ENCODE data around the gene IL1R1. TPM values are rescaled to one million over a fixed set of nuclear protein-coding genes. Genes with fewer than 3 reads are reported as not detected.

The IL1R1 gene
- total RNA-seq, 4 donors from 2014 or later: 20.0 to 157 (median 38.9) TPM

GRCh38 chr2:102172745-102173144 lies 30.2 kb downstream of the IL1R1 start:
- Histone ChIP-seq H3K36me3 (peaks cover 0 to 6% (median 0%) of the 10 kb centered on the region in 3 donors), H3K4me3 (no peak overlapping the region), H3K27ac (no peak overlapping the region), H3K4me1 (no peaks in the 10 kb centered on the region), H3K9me3 (no peaks in the 10 kb centered on the region), H3K27me3 (no peaks in the 10 kb centered on the region)
- no peak for DNase-seq
- TF ChIP-seq CTCF (IDR thresholded peaks at IDR 0.05): no peak
- no peak for TF ChIP-seq POLR2A (IDR thresholded peaks at IDR 0.05)

GRCh38 chr2:102176172-102176571 lies 33.6 kb downstream of the IL1R1 start:
- Histone ChIP-seq H3K9me3 (no peaks in the 10 kb centered on the region), H3K4me3 (no peak overlapping the region), H3K27me3 (no peaks in the 10 kb centered on the region), H3K36me3 (peaks cover 0 to 6% (median 0%) of the 10 kb centered on the region in 3 donors), H3K4me1 (no peaks in the 10 kb centered on the region), H3K27ac (no peak overlapping the region)
- TF ChIP-seq CTCF (IDR thresholded peaks at IDR 0.05) (no peak), POLR2A (IDR thresholded peaks at IDR 0.05) (no peak)
- no peak for DNase-seq

- Histone ChIP-seq H3K36me3 (peaks cover 0 to 6% (median 0%) of the 10 kb centered on the region in 3 donors), H3K27me3 (no peaks in the 10 kb centered on the region), H3K4me3 (no peak overlapping the region), H3K27ac (no peak overlapping the region), H3K4me1 (no peaks in the 10 kb centered on the region), H3K9me3 (no peaks in the 10 kb centered on the region)
- no peak for DNase-seq
- TF ChIP-seq POLR2A (IDR thresholded peaks at IDR 0.05): no peak
- no peak for TF ChIP-seq CTCF (IDR thresholded peaks at IDR 0.05)
These were observed 35.4 kb downstream of the IL1R1 start for GRCh38 chr2:102177814-102178478.

- H3K4me1 ChIP-seq: no peaks in the 10 kb centered on the region
- DNase-seq: no peak
- H3K27me3 ChIP-seq: no peaks in the 10 kb centered on the region
- no peaks in the 10 kb centered on the region for H3K9me3 ChIP-seq
- peaks cover 0 to 6% (median 0%) of the 10 kb centered on the region in 3 donors for H3K36me3 ChIP-seq
- H3K4me3 ChIP-seq: no peak overlapping the region
- TF ChIP-seq POLR2A (IDR thresholded peaks at IDR 0.05) (no peak), CTCF (IDR thresholded peaks at IDR 0.05) (no peak)
- H3K27ac ChIP-seq: no peak overlapping the region
These were observed 36.5 kb downstream of the IL1R1 start for GRCh38 chr2:102179061-102179460.

GRCh38 chr2:102179788-102180686 lies 37.5 kb downstream of the IL1R1 start:
- no peak for DNase-seq

More at GRCh38 chr2:102179788-102180686, 37.5 kb downstream of the IL1R1 start:
- Histone ChIP-seq H3K4me3 (no peak overlapping the region), H3K27ac (no peak overlapping the region), H3K4me1 (no peaks in the 10 kb centered on the region), H3K9me3 (no peaks in the 10 kb centered on the region), H3K27me3 (no peaks in the 10 kb centered on the region), H3K36me3 (peaks cover 0 to 6% (median 0%) of the 10 kb centered on the region in 3 donors)
- TF ChIP-seq POLR2A (IDR thresholded peaks at IDR 0.05) (no peak), CTCF (IDR thresholded peaks at IDR 0.05) (no peak)
